Gastrocnemius medialis (tissue), 4 donors: ENCODE results near the gene ADAP1.

Source experiments
- CTCF ChIP-seq, 5 experiments: fragments of 450-650 bp in 3 of 5; fragments of 200-600 bp in 2 of 5; sonication (generic) in 2 of 5; IDR thresholded peaks in 4 of 5; conservative IDR thresholded peaks in 1 of 5; 1 replicate in 4 of 5; 2 replicates in 1 of 5; pipeline ENCODE4 v1.5.1; 2016 to 2019; ENCODE audit warnings: antibody characterized with exemption in 5 of 5, mild to moderate bottlenecking in 3 of 5, moderate library complexity in 3 of 5
- POLR2A ChIP-seq, 2 donors: fragments of 450-650 bp; IDR thresholded peaks; one replicate each; pipeline ENCODE4 v1.6.1; 2017; ENCODE audit warnings: antibody characterized with exemption in 2 of 2, mild to moderate bottlenecking in 2 of 2, moderate library complexity in 2 of 2

- TF ChIP-seq CTCF (IDR thresholded peaks at IDR 0.05 in 4 of 5, conservative IDR thresholded peaks at IDR 0.05 in 1 of 5) (no peak), POLR2A (IDR thresholded peaks at IDR 0.05) (peak in 1 of 2 donors; percentile 30)
Measured at GRCh38 chr7:879093-879492, 75.4 kb downstream of the ADAP1 start.
